Mesodermal cell (in vitro differentiated cells): ENCODE results near the gene STX18.
A peak's percentile ranks its signal among the peaks of the same experiment; 100 is the strongest.

ENCODE experiments used
- H3K27ac ChIP-seq: 2 replicates; pipeline ENCODE4 v1.7.0; 2013; ENCODE audit warnings: mild to moderate bottlenecking, low read depth, low read length, moderate library complexity; ENCODE audit not compliant: severe bottlenecking
- H3K36me3 ChIP-seq: 2 replicates; pipeline ENCODE4 v1.7.1; 2013; ENCODE audit warnings: mild to moderate bottlenecking, low read length, moderate library complexity; ENCODE audit not compliant: control insufficient read depth, insufficient read depth
- H3K4me1 ChIP-seq: one replicate; pipeline ENCODE4 v1.7.1; 2013; ENCODE audit warnings: mild to moderate bottlenecking, low read length; ENCODE audit not compliant: insufficient read depth, control insufficient read depth, poor library complexity, severe bottlenecking
- H3K4me3 ChIP-seq: 2 replicates; pipeline ENCODE4 v1.7.0; 2013; ENCODE audit warnings: low read length, control low read depth, mild to moderate bottlenecking; ENCODE audit not compliant: insufficient read depth, poor library complexity, severe bottlenecking; ENCODE audit errors: extremely low read depth
- H3K9me3 ChIP-seq: 2 replicates; pipeline ENCODE4 v1.7.1; 2013; ENCODE audit warnings: mild to moderate bottlenecking, low read length, moderate library complexity; ENCODE audit not compliant: control insufficient read depth
- WGBS, 2 experiments: methylation state at CpG; one replicate each; pipeline ENCODE4 v1.1.5; 2013; ENCODE audit warnings: missing lambda C conversion rate in 2 of 2; ENCODE audit not compliant: insufficient coverage in 2 of 2; 5-methylcytosine and 5-hydroxymethylcytosine counted together

Gene STX18

GRCh38 chr4:4440333-4441061, 101.4 kb downstream of the STX18 start:
- H3K4me3 ChIP-seq = no peak overlapping the region
- H3K36me3 ChIP-seq = peaks cover 14% of the 10 kb centered on the region
- H3K4me1 ChIP-seq = peaks cover 6% of the 10 kb centered on the region
- 86 to 100% methylated on average over 1 of the region's 2 CpGs for WGBS, 2 experiments
- no peak overlapping the region for H3K27ac ChIP-seq
- H3K9me3 ChIP-seq = no peaks in the 10 kb centered on the region

DNA sequence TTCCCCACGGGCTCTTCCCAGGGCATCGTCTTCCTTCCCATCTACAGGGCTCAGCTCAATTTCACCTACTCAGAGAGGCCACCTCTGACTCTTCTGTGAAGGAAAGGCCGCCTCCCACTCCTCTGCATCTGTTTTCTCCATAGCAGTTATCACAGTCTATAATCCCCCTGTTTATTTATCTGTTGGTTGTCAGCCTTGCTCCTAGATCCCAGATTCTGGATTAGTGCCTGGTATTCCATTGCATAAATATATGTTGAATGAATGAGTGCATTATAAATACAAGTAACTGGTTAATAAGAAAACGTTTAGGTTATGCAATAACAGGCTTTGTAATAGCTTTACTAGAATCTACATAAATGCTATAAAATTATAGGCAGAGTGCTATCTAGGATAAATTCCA, 102.1 kb downstream of the STX18 start:
- WGBS, 2 experiments = 91 to 95% methylated on average over 2 to 3 of the region's 4 CpGs

GRCh38 chr4:4438891-4439290, 103.0 kb downstream of the STX18 start:
- H3K4me1 ChIP-seq = peaks cover 2% of the 10 kb centered on the region
- H3K27ac ChIP-seq = no peak overlapping the region
- no peak overlapping the region for H3K4me3 ChIP-seq
- H3K9me3 ChIP-seq = no peaks in the 10 kb centered on the region
- peaks cover 24% of the 10 kb centered on the region for H3K36me3 ChIP-seq

More for the DNA sequence above, 102.1 kb downstream of the STX18 start:
- Histone ChIP-seq H3K4me1 (peaks cover 6% of the 10 kb centered on the region), H3K27ac (no peak overlapping the region), H3K9me3 (no peaks in the 10 kb centered on the region), H3K36me3 (peaks cover 17% of the 10 kb centered on the region), H3K4me3 (no peak overlapping the region)

- 94 to 97% methylated on average over 12 of the region's 13 CpGs for WGBS, 2 experiments
- Histone ChIP-seq H3K4me3 (no peak overlapping the region), H3K9me3 (no peaks in the 10 kb centered on the region), H3K36me3 (peaks cover 32% of the 10 kb centered on the region), H3K27ac (no peak overlapping the region), H3K4me1 (no peaks in the 10 kb centered on the region)
Measured at GRCh38 chr4:4437798-4438470, 103.9 kb downstream of the STX18 start.

- Histone ChIP-seq H3K4me1 (no peaks in the 10 kb centered on the region), H3K36me3 (peaks cover 43% of the 10 kb centered on the region), H3K9me3 (no peaks in the 10 kb centered on the region), H3K27ac (no peak overlapping the region), H3K4me3 (no peak overlapping the region)
- WGBS, 2 experiments = 84 to 85% methylated on average over 2 of the region's 2 CpGs
Measured at GRCh38 chr4:4436244-4436823, 105.5 kb downstream of the STX18 start.

DNA sequence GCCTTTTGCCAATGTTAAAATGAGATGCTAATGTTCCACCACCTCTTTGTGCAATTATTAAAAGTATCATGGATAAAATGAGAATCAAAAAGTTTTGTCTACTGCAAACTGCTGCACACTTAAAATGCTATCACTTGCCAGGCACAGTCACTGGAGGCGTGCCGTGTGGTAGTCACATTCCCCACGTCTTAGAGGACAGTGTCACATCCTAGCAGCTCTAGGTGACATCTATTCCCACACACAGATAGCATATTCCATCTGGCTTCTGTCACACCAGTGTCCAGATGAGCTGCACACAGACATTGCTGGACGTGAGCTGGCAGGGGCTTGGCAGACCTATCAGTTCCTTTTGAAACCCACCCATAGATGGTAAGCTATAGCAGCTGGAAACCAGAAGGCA, 107.9 kb downstream of the STX18 start:
- Histone ChIP-seq H3K4me3 (no peak overlapping the region), H3K4me1 (peaks cover 5% of the 10 kb centered on the region), H3K9me3 (no peaks in the 10 kb centered on the region), H3K27ac (no peak overlapping the region), H3K36me3 (peaks cover 43% of the 10 kb centered on the region)
- WGBS, 2 experiments = 95 to 100% methylated on average over 3 to 4 of the region's 4 CpGs

DNA sequence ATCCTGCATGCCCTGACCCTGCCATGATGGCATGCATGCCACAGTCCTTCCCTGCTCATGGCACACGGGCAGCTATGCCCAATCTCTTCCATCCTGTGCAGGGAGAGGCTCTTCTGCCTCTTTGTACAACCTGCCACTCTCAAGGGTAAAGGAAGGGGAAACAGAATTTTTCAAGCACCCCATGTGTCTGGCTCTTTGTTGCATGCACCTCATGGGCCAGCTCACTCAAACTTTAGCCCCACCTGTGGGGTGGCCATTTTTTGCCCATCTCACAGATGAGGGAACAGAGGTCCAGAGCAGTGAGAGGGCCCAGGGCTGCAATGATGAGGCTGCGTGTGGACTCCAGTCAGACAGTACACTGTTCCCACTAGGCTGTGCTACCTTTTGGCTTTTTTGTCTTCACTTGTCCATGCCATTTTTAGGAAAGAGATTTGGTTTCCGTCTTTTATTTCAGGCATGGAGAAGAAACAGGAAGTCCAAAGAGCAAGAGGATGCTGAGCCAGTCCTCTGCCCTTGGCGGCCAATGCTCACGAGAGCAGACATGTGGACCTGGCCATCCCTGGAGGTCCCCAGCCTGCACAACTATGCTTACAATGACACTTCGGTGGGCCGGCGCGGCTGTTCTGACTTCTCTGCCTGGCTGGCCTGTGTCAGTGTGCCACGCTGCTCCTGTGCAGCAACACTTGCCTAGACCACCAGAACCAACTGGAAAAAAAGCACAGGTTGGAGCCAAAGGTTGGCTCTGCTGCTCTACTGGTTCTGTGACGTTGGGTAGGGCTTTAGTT, 109.3 kb downstream of the STX18 start:
- Histone ChIP-seq H3K36me3 (peaks cover 34% of the 10 kb centered on the region), H3K9me3 (no peaks in the 10 kb centered on the region), H3K4me3 (no peak overlapping the region), H3K27ac (no peak overlapping the region), H3K4me1 (peaks cover 12% of the 10 kb centered on the region)
- 95 to 96% methylated on average over 9 to 11 of the region's 11 CpGs for WGBS, 2 experiments

GRCh38 chr4:4430492-4431195, 111.2 kb downstream of the STX18 start:
- Histone ChIP-seq H3K4me1 (peaks cover 22% of the 10 kb centered on the region), H3K27ac (peak overlapping the region; percentile 1), H3K4me3 (no peak overlapping the region), H3K9me3 (no peaks in the 10 kb centered on the region), H3K36me3 (peaks cover 33% of the 10 kb centered on the region)
- 47 to 48% methylated on average over 4 to 6 of the region's 7 CpGs for WGBS, 2 experiments

DNA sequence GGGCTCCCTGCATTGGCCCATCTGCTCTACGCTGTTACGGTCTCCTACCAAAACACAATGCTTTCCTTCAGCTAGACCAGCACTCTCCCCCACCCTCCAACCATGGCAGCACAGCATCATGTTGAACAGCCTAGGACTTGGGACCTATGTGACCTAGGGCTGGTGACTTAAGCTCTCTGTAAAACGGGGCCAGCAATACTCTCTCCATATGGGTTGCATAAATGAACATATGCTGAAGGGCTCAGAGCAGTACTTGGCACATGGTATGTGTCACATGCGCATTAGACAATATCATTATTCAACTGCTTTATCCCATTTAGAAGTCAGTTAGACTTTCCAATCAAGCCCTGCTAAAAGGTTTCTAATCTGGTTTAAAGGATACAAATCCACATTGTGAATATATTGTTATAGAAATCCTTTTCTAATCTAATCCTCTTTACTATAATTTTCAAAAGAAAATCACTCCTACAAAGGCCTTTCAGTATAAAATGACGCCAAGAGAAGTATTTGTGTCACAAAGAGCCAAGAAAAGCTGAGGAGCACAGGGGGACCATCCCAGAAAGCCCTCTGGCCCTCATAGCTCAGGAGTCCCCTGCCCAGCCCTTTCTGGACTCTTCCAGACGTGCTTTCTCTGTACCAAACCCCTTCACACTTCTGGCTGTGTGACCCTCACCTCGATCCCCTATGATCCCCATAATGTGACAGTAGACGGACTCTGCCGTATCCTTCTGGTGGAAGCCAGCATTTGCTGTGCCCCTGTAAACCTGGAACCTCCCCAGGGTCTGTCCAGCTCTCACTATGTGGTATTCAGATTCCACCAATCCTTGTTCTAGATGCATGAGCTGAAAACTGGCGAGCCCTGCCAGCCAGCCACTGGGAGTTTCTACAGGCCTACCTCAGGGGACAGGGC, 112.6 kb downstream of the STX18 start:
- Histone ChIP-seq H3K4me1 (peaks cover 22% of the 10 kb centered on the region), H3K9me3 (no peaks in the 10 kb centered on the region), H3K36me3 (peaks cover 32% of the 10 kb centered on the region), H3K27ac (no peak overlapping the region), H3K4me3 (no peak overlapping the region)
- WGBS, 2 experiments = 89 to 96% methylated on average over 7 to 9 of the region's 10 CpGs
